ENCODE results near the gene MFRP. TPM values are rescaled to one million over a fixed set of nuclear protein-coding genes. Genes with fewer than 3 reads are reported as not detected.
A peak's percentile ranks its signal among the peaks of the same experiment; 100 is the strongest.

MFRP gene
- total and polyA plus RNA-seq, 10 of the 15 experiments (the other 5 are each of a cell fraction or from before 2014, with no cell fraction given), result not detected

DNA sequence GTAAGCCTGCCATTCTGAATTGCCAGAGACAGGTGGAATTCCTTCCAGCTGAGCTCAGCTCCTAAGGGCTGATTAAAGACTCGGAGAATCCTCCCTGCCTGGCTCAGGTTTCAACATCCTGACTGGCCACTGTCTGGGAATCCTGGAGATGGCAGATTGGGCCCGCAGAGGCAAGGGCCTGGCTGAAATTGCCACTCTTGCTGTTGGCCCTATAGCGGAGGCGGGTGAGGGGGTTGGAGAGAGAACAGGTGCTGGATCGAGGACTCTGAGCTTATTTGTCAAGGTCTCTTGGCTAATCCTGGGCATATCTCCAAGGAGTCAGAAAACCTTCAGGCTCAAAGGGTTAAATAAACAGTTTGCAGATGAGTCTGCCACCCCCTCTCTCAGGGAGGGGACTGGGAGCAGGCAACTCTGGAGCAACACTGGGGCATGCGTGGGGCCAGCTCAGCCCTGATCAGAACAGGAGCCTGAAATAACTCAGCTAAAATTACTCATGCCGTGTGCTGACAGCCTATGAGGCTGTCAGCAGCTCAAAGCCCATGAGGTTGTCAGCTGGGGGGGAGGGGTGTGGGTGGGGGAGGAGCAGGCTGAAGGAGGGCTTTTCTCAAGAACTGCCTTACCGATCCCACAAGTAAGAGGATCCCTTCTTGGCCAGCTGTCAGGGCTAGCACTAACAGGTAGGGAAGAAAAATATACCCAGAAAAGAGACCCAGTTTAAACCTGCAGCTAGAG lies 14.7 kb upstream of the MFRP start:
- DNase-seq (ENCODE audit: low read depth, low spot score) (no peak), FAIRE-seq (no peak), ATAC-seq (peak; percentile 52)
- H4K20me1 ChIP-seq (ENCODE audit: control insufficient read depth, insufficient read depth), result 0 out of 2 replicates have a peak, but pooled peaks cover 2% of the 10 kb centered on the region
- ChIA-PET CTCF (interaction anchor here (1.0 to 3.0 kb wide), 9 partner anchors 8 to 113 kb away, joined by 3 to 25 read pairs (median 4); no protein-coding TSS in a partner anchor), POLR2A (interaction anchor here (1.1 to 1.6 kb wide), 2 partner anchors 9 to 22 kb away, joined by 3 read pairs; no protein-coding TSS in a partner anchor), SMC1A (ENCODE audit: uncharacterized antibody, unreplicated experiment) (interaction anchor here (1.0 to 1.5 kb wide), 3 partner anchors 10 to 114 kb away, joined by 3 to 7 read pairs (median 3); no protein-coding TSS in a partner anchor), RAD21 (ENCODE audit: unreplicated experiment) (interaction anchor here (1.6 to 2.2 kb wide), 4 partner anchors 9 to 113 kb away, joined by 5 to 16 read pairs (median 8); no protein-coding TSS in a partner anchor)
- no peak overlapping the region for H3K9ac ChIP-seq (ENCODE audit: control insufficient read depth, insufficient read depth, low read length)
- peaks cover 10% of the 10 kb centered on the region for H3K4me1 ChIP-seq (ENCODE audit: control insufficient read depth, insufficient read depth, low read length)
- H3K4me2 ChIP-seq (ENCODE audit: control insufficient read depth, insufficient read depth), result no peak overlapping the region
- no peak overlapping the region for H3K4me3 ChIP-seq
- in situ Hi-C loops (cut with MboI), result no loop called here
- H3K27ac ChIP-seq (ENCODE audit: control insufficient read depth, insufficient read depth), result no peak overlapping the region
- no peaks in the 10 kb centered on the region for H3K9me3 ChIP-seq (replicated peaks; ENCODE audit: control insufficient read depth, insufficient read depth, low read length)
- peaks cover 4 to 8% of the 10 kb centered on the region in 2 experiments; a peak in 3 of 4 replicates for H3K27me3 ChIP-seq (replicated peaks in 1 of 2; ENCODE audit: control insufficient read depth in 2 of 2, insufficient read depth in 2 of 2, low read length in 1 of 2)
- no peaks in the 10 kb centered on the region for H3K36me3 ChIP-seq (ENCODE audit: control insufficient read depth in 2 of 2, insufficient read depth in 2 of 2, low read length in 1 of 2)
- intact Hi-C loops (cut with micrococcal nuclease; ENCODE audit: unreplicated experiment), result no loop called here
- H3K79me2 ChIP-seq (ENCODE audit: control insufficient read depth, insufficient read depth, low read length), result no peaks in the 10 kb centered on the region
- no peak overlapping the region for H2AFZ ChIP-seq (ENCODE audit: control insufficient read depth, low read depth, low read length)
- WGBS (ENCODE audit: insufficient coverage, insufficient replicate concordance, low lambda C conversion rate, missing lambda C conversion rate), result 27% methylated on average over 8 of the region's 8 CpGs
- BruUV-seq (replicated peaks), result no TSS peak
- TF ChIP-seq CHD1 (IDR thresholded peaks at IDR 0.05; ENCODE audit: low read depth, low read length) (no peak), JUNB (IDR thresholded peaks at IDR 0.05) (0 out of 2 replicates have a peak, but pooled peaks have one; percentile 34), MEF2A (IDR thresholded peaks at IDR 0.05; ENCODE audit: insufficient read depth, low read depth, low read length) (peak; percentile 74), BMI1 (IDR thresholded peaks at IDR 0.05; ENCODE audit: borderline replicate concordance) (no peak), JUND (IDR thresholded peaks at IDR 0.05; ENCODE audit: low read depth, low read length) (no peak)
- TF ChIP-seq, protein P1, sequence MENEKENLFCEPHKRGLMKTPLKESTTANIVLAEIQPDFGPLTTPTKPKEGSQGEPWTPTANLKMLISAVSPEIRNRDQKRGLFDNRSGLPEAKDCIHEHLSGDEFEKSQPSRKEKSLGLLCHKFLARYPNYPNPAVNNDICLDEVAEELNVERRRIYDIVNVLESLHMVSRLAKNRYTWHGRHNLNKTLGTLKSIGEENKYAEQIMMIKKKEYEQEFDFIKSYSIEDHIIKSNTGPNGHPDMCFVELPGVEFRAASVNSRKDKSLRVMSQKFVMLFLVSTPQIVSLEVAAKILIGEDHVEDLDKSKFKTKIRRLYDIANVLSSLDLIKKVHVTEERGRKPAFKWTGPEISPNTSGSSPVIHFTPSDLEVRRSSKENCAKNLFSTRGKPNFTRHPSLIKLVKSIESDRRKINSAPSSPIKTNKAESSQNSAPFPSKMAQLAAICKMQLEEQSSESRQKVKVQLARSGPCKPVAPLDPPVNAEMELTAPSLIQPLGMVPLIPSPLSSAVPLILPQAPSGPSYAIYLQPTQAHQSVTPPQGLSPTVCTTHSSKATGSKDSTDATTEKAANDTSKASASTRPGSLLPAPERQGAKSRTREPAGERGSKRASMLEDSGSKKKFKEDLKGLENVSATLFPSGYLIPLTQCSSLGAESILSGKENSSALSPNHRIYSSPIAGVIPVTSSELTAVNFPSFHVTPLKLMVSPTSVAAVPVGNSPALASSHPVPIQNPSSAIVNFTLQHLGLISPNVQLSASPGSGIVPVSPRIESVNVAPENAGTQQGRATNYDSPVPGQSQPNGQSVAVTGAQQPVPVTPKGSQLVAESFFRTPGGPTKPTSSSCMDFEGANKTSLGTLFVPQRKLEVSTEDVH (IDR thresholded peaks at IDR 0.05; ENCODE audit: low read depth, partially characterized antibody), result no peak
- TF ChIP-seq, protein P2, sequence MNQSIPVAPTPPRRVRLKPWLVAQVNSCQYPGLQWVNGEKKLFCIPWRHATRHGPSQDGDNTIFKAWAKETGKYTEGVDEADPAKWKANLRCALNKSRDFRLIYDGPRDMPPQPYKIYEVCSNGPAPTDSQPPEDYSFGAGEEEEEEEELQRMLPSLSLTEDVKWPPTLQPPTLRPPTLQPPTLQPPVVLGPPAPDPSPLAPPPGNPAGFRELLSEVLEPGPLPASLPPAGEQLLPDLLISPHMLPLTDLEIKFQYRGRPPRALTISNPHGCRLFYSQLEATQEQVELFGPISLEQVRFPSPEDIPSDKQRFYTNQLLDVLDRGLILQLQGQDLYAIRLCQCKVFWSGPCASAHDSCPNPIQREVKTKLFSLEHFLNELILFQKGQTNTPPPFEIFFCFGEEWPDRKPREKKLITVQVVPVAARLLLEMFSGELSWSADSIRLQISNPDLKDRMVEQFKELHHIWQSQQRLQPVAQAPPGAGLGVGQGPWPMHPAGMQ (IDR thresholded peaks at IDR 0.05; ENCODE audit: borderline replicate concordance), result no peak
